NCI-H82 (cell line): ENCODE data around the gene CACUL1.
"Not testable (repeated sequence)": the region's sequence is repeated elsewhere in the genome, so short reads cannot be mapped to it uniquely, and the experiment has no call there.

ENCODE experiments used
- DNase-seq: peaks from one replicate; lab custom pipeline; 2025; lab: John Stamatoyannopoulos, UW

CACUL1 gene

DNA sequence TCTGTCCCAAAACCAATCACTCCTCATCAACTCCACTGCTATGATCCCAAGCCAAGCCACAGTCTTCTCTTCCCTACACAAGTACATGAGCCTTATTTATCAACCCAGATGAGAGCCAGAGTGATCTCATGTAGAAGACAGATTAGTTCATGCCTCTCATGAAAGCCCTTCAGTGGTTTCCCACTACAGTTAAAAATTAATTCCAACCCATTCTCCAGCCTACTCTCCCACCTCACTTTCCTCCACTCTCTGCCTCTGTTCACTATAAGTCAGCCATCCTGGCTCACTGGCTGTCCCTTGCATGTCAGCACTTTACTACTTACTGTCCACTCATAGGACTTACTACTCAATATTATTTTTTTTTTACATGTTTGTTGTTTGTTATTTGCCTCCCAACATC, 67.3 kb downstream of the CACUL1 start:
- no peak for DNase-seq

DNA sequence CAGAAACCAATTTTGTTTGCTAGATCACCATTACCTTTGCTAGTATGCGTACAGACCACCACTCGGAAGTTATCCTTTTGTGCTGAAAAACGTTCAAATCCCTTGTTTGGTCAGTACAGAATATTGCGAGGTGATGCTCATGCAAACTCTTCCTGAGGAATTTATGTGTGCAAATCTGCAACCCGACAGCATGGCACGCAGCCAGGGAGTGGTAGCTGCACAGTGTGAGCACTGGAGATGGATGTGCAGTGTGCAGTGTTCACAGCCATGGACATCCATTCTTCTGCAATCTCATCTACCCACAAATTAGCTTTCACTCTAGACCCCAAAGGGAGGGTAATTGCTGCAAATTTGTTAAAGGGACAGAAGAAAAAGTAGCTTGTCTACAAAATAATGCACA, 72.2 kb downstream of the CACUL1 start:
- DNase-seq = peak; percentile 40

DNA sequence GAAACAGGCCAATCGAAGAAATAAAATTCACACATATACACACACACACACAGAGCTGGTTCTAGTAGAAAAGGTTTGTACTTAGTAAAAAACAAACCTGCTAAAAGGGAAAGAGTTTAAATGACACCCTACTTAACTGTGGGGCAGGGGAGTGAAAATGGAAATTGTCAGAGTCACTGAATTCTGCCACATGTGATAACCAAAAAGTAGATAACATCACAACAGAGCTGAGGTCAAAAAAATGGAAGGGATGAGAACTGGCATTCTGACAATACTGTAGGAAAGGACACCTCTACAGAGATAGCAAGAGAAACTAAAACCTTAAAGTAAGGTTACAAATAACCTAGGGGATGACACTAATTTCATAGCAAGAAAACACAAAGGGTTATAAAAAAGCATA, 74.6 kb downstream of the CACUL1 start:
- DNase-seq = no peak

DNA sequence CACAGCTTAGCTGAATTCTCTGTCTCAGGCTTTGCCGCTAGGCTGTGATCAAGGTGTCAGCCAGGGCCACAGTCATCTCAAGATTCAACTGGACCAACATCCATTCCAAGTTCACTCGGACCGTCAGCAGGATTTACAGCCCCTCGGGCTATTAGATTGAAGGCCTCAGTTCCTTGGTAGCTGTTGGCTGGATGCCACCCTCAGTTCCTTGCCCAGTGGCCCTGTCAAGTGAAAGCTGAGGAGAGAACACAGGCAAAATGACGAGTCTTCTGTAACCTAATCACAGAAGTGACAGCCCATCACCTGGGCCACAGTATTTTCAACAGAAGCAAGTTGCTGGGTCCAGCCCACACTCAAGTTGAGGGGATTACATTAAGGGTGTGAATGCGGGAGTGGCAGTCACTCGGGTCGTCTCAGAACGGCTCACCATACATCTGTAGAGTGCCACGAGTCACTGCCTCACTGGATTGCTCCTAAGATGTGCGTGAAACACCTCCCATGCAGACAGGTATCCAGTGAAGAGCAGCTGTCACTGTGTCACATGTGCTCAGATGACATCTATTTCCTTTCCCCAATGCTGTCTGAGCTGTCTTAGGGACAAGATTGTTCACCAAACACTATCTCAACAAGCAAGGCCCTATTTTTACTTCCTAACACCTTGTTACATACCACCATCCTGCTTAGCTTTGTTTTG, 80.4 kb downstream of the CACUL1 start:
- no peak for DNase-seq

DNA sequence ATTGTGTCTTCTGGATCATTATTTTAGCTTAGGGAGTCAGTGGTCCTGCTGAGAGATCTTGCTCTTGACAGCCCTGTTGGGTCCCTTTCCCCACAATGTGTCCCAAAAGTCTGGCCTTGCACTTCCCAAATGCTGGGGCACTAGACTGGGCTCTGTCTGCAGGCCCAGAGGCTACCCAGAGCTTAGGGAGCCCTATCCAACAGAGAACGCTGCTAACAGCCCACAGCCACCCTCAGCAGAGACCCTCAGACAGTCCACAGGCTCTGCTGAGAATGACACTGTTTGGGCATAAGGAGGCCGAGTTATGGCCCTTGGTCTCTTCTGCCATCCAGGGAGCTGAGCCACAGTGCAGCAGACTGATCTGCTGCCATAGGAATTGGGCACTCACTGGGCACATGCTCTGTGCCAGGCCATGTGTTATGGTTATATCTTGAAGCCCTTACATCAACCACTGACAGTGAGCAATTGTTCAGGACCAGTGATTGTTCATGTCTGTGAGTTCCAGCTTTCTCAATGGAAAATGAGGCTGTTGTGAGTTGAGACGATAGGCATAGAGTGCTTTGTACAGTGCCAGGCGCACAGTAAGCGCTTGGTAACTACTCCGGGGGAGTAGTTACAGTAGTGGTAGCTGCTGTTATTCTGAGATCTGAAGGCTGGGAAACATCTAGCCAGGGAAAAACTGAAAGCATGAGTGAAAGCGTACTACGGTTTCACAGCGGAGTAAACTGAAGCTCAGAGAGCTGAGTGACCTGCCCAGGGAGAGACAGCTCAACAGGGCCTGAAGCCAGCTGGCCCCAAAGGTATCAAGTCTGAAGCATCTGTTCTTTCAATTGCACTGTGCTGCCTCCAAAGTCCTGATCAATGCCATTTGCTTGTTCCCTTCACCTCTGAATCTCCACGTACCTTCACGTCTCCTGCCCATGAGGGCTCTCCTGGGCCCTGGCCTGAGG, 81.7 kb downstream of the CACUL1 start:
- DNase-seq = peak; percentile 7

DNA sequence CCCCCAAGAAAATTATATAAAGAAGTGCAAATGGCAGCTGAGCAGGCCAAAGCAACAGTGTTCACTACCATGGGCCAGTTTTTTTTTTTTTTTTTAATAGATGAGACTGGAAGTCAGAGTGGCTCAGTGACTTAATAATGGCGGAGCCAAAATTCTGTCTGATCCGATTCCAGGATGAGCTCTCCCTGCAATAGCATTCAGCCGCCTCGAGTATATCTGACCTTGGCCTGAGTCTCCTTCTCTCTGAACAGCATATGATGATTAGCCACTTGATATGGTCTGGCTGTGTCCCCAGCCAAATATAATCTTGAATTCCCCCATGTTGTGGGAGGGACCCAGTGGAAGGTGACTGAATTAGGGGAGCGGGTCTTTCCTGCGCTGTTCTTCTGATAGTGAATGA, 82.6 kb downstream of the CACUL1 start:
- no peak for DNase-seq

DNA sequence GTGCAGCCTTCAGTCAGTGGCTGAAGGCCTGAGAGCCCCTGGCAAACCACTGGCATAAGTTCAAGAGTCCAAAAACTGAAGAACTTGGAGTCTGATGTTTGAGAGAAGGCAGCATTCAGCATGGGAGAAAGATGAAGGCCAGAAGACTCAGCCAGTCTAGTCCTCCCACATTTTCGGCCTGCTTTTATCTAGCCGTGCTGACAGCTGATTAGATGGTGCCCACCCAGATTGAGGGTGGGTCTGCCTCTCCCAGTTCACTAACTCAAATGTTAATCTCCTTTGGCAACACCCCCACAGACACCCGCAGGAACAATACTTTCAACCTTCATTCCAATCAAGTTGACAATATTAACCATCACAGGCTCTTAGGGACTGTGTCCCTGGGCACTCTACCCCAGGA, 83.5 kb downstream of the CACUL1 start:
- not testable (repeated sequence) for DNase-seq

DNA sequence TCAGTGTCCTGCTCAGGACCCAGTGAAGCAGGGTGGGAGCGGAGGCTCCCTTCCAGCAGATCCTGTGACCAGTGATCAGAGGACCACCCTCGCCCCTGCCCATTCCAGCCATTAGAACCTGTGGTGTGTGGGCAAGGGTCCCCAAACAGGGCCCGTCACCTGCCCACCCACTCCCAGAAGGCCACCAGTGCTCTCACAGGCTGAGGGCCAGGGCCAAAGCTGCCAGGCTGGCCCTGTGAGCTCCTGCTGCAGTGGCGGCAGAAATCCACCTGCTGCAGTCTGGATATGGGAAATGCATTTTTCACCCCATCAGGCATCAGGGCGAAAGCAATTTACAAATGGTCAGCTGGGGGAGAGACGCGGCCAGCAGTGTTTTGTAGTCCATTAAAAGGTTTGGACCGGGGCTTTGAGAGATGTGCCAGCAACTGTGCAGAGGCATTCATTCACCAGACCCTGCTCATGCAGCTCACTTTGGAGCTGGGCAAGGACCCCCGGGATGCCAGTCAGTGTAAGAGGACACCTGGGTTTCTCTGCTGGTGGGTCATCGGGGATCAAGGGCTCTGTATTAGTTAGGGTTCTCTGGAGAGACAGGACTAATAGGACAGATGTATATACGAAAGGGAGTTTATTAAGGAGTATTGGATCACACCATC, 84.2 kb downstream of the CACUL1 start:
- DNase-seq = no peak

DNA sequence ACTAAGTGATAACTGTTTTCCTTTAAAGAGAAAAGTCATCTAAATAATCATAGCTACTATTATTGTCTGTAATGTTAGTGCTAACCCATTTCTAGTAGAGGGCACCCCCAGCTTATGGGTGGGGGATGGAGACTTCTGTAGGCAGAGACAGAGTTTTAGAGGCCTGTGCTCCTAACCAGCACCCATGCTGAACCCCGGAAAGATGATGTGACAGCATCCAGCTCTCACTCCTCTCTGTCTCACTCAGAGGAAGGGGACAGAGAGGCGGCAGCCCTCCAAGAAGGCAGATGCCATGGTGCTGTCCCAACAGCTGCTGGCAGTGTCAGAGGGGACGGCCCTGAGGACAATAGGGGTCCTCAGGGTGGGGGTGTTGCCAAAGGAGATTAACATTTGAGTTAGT, 84.9 kb downstream of the CACUL1 start:
- no peak for DNase-seq

DNA sequence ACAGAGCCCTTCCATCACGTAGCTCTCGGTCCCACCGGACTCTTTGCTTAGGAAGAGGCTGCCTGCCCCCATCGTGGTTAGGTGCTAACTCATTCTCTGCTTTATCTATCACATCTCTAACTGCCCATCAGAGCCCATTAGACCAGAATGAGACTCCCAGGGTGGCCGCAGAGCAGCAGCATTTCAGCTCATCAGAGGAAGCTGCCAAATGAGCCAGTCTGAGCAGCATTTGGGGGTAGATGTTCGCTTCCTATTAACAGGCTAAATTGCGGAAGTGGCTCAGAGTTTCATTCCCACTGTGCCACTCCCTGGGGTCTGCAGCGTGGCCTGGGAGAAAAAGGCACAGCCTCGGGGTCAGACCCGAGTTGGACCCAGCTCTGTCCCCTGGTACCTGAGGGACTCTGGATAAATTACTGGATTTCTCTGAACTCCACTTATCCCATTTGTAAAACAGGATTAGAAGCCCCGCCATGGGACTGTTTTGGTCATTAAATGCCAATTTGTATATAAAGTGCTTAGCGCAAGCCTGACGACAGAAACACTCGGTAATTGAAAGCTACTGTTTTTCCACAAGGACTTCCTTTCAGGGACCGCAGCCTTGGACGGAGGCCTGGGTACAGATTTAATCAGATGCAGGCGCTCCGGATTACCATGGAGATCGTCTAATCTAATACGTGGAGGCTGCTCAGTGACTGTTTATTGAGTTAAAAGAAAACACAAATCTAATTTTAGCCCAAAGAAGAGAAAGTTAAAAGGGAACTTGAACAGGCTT, 85.6 kb downstream of the CACUL1 start:
- DNase-seq = peak; percentile 66

DNA sequence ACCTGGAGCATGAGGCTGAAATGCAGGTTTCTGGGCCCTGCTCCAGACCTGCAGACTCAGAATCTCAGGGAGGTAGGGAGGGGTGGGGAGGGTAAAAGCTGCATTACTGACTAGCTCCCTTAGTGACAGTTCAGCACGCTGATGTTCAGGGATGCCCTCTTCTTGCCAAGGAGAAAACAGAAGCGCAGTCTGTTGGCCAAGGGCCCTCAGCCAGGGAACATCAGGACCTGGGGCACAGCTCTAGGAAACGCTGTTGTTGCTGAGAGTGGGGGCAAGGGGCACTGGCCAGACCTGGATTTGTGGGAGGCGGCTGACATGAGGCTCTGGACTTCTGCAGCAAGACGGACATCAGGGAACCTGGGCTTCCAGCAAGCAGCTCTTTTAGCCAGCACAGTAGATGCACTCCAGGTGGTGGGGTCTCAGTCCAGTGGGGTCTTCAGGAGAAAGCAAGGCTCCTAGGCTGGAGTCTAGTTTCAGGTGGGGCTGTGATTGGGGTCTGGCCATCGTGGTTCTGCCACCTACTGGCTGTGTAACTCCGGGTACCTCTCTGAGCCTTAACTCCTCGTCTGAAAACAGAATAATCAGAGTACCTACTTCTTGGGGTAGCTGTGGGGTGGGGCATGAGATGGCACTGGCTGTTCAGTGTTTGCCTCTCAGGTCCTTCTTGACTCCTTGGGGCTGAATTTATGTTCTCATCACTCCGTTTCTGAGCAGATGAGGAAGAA, 86.4 kb downstream of the CACUL1 start:
- DNase-seq = no peak

DNA sequence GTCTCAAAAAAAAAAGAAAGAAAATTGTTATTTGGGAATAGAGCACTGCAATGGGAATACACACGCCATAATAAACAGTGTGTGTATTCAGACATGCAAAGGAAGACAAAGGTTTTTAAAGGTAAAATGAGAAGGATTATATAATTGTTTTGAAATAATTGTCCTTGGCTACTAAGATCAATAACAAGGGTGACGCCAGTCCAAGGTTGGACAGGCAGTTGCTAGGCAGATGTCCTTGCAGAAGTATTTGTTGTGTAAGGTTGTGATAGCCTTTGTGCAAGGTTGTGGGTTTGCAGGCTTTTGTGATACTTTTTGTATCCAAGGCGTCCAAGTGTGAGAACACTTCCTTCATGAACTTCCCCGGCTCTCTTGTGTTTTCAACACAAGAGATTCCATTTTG, 87.0 kb downstream of the CACUL1 start:
- no peak for DNase-seq

DNA sequence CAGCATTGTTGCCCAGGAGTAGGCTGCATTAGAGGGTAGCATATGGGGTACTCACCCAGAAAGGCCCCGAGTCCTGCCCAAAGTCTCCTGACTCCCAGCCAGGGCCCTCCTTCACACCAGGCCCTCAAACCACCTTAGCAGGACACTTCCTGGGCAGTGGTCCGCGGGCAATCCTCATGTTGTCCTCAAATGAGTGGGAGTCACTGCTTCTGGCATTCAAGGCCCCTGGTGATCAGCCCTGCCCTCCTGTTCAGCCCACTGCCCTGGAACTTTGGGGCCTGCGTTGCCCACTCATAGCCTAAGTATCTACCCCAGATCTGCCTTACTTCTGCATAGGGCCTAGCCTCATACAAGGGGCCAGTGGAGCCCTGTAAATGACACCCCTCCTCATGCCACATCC, 88.4 kb downstream of the CACUL1 start:
- DNase-seq = no peak

DNA sequence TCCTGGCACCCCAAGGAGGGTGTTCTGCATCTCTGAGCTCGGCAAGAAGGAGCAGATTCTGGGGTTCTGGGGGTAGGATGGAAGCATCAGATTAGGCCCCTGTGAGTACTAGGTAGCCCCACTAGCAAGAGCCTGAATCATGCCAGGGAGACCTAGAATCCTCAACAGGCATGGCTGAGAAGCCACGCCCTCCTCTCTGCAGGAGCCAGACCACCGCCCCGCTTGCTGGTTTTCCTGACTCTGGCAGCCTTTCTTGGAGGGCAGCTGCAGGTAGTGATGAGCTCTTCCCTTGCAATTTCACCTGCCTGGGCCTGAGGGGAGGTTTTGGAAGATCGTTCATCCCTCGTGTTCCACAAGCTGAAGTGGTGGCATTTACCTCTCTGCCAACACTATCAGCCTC, 90.4 kb downstream of the CACUL1 start:
- DNase-seq = no peak

DNA sequence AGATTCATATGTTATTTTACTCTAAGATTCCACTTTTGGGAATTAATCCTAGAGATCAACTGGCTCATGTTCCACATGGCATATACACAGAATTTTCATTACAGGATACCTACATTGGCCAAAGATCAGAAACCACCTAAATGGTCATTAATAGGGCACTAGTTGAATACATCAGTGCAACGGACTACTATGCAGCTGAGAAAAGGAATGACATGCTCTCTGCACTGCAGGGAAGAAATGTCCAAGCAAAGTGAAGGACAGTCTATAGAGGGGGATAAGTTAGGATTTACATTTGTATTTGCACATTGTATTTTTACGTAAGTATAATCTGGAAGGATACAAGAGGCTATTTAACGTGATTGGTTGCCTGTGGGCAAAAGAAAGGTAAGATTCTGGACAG, 91.6 kb downstream of the CACUL1 start:
- no peak for DNase-seq

DNA sequence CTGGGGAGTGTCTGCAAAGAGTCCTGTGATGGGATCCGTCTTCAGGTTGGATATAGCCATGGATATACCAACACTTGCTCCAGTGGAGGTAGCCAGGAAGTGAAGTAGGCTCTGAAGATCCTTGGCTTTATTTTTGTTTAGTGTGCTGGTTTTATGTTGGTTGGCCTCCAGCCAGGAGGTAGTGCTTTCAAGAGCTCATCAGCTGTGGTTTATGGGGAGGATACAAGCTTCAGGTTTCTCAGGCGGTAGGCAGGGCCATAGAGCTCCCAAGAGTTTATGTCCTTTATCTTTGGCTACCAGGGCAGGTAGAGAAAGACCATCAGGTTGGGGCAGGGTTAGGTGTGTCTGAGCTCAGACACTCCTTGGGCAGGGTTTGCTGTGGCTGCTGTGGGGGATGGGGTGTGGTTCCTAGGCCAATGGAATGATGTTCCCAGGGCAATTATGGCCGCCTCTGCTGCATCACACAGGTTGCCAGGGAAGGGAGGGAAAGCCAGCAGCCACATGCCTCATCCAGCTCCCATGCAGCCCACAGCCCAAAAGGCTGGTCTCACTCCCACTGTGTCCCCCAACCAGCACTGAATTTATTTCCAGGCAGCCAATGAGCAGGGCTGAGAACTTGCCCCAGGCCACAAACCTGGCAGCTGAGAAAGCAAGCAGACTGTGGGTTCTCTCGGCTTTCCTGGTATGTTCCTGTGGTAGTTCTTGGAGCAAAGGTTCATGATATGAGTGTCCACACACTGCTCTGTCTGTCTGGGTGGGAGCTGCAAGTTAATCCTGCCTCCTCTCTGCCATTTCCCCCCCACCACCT, 92.3 kb downstream of the CACUL1 start:
- DNase-seq = no peak

DNA sequence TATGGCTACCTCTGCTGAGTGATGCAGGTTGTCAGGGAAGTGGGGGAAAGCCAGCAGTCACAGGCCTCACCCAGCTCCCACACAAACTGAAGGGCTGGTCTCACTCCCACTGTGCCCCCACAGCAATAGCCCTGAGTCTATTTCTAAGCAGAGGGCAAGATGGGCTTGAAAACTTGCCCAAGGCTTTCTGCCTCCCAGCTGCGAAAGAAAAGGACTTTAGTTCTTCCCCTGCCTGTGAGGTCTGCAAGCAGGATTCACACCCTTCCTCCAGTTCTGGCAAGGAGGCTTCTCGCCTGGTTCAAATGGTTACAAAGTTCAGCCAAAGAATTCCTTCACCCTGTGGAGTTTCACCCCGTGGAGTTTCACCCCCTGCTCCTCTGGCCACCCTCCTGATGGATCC, 96.0 kb downstream of the CACUL1 start:
- no peak for DNase-seq

DNA sequence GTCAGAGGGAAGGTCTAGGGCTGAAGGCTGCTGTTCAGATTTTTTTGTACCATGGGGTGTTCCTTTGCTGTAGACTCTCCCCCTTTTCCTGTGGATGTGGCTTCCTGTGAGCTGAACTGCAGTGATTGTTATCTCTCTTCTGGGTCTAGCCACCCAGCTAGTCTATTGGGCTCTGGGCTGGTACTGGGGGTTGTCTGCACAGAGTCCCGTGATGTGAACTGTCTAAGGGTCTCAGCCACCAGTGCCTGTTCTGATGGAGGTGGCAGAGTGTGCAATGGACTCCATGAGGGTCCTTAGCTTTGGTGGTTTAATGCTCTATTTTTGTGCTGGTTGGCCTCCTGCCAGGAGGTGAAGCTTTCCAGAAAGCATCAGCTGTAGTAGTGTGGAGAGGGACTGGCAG, 96.6 kb downstream of the CACUL1 start:
- DNase-seq = not testable (repeated sequence)

DNA sequence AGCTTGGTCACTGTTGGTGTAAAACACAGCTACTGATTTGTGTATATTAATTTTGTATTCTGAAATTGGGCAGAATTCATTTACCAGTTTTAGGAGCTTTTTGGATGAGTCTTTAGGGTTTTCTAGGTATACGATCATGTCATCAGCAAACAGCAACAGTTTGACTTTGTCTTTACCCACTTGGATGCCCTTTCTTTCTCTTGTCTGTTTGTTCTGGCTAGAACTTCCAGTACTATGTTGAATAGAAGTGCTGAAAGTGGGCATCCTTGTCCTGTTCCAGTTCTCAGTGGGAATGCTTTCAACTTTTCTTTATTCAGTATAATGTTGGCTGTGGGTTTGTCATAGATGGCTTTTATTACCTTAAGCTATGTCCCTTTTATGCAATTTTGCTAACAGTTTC, 109.5 kb downstream of the CACUL1 start:
- not testable (repeated sequence) for DNase-seq

DNA sequence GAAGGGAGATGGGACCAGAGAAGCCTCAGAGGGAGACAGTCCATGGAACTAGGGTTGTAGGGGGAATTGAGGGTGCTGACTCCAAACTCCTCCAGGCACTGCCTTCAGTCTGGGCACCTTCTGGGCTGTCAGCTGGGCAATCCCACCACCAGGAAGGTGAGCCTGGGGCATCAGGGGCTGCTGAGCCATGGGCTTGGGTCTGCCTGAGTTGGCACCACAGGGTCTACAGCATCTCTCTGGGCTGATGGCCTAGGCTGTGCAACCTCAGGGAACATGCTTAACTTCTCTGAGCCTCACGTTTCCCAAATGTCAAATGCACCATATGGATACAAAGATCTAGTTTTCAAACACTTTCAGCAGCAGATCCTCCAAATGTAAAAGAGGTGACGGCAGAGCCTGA, 112.5 kb downstream of the CACUL1 start:
- DNase-seq = no peak

DNA sequence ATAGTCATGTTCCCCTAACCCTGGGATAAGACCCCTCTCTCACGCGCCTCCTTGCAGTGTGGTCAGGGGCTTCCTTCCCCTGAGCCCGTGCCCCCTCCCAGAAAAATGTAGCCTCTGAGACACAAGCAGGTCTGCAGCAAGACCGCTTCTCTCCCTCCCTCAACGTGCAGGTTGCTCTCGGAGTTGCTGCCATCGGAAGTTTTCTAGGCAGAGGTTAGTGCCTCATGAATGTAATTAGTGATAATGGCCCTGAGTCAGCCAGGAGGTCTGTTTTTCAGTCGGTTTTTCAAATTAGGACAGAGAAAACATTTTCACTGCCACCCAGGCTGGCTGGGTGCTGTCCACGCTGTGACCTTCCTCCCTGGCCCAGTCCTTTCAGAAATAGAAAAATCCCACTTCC, 116.1 kb downstream of the CACUL1 start:
- no peak for DNase-seq
